ENCODE data around the gene DUSP1. TPM values are rescaled to one million over a fixed set of nuclear protein-coding genes. Genes with fewer than 3 reads are reported as not detected.

DUSP1 gene
- total and polyA plus RNA-seq, 9 of the 15 experiments (the other 6 are each of a cell fraction or from before 2014, with no cell fraction given) = 2.1 to 14.2 (median 8.5) TPM

DNA sequence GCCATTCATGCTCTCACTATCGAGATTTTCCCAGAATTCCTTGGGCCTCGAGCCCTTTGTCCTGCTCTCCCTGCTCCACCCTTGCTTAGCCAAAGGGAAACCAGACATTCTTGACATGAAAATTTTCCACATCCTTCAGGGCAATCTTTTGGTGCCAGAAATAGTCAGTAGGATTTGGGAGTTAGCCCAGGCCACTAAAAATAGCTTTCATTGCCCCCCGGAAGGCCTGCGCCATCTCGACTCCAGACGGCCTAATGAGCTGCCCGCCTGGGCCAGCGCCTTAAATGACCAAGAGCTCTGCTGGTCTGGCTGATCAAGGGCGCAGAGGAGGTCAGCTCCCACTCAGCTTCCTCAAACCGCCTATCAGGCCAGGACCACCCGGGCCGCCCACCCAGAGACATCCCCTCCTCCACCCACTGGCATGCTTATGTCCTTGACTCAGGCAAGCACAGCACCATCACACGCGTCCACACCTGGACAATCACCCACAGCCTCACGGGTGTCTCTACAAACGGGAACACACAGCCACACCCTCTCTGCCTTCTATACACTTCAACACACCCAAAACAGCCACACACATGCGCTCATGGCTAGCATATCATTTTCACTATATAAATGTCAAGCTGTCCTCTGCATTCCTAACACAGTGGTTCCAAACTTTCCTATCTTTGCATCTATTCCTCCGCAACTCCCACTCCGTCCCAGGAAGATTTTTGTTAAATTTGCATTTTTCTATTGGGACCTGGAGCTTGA, 20.9 kb downstream of the DUSP1 start:
- FAIRE-seq = no peak
- ATAC-seq = no peak
- POLR2A ChIA-PET = interaction anchor here (0.7 to 2.4 kb wide), 4 partner anchors 10 to 74 kb away, joined by 3 to 10 read pairs (median 4); partner anchors contain the start of gene DUSP1

GRCh38 chr5:172749076-172749475, 21.9 kb downstream of the DUSP1 start:
- H4K20me1 ChIP-seq (replicated peaks; ENCODE audit: control insufficient read depth, insufficient read depth, low read length) = no peaks in the 10 kb centered on the region
- no TSS peak for BruUV-seq (replicated peaks)
- no peaks in the 10 kb centered on the region for H3K36me3 ChIP-seq (ENCODE audit: control insufficient read depth, insufficient read depth, low read length)
- H3K9me3 ChIP-seq (replicated peaks; ENCODE audit: control insufficient read depth, insufficient read depth, low read depth, low read length) = peaks cover 5% of the 10 kb centered on the region
- ChIA-PET POLR2A (interaction anchor here (1.5 to 2.4 kb wide), 2 partner anchors 16 to 22 kb away, joined by 3 to 10 read pairs; partner anchors contain the start of gene DUSP1), CTCF (ENCODE audit: low intra/inter-chr PET ratio) (no interaction called here)
- in situ Hi-C loops (cut with MboI) = no loop called here
- TF ChIP-seq PHF8 (IDR thresholded peaks at IDR 0.05; ENCODE audit: borderline replicate concordance, low read length) = no peak
- no peak for TF ChIP-seq BDP1 (IDR thresholded peaks at IDR 0.05; ENCODE audit: insufficient read depth, insufficient read length)
- intact Hi-C loops (cut with micrococcal nuclease) = no loop called here
- no peak overlapping the region for H3K27ac ChIP-seq (ENCODE audit: extremely low read depth, low read depth, low read length)
- no peak overlapping the region for H3K9ac ChIP-seq (ENCODE audit: insufficient read depth in 1 of 2, low read depth in 2 of 2, low read length in 2 of 2)
- ATAC-seq (no peak), DNase-seq (ENCODE audit: extremely low read depth in 1 of 4, low spot score in 3 of 4) (no peak), FAIRE-seq (no peak)
- peaks cover 4 to 14% of the 10 kb centered on the region in 2 experiments; a peak in 4 of 5 replicates for H3K4me1 ChIP-seq (replicated peaks in 1 of 2; ENCODE audit: control insufficient read depth in 2 of 2, insufficient read depth in 2 of 2, low read length in 2 of 2)
- 25% methylated on average over 5 of the region's 7 CpGs for WGBS (ENCODE audit: insufficient coverage, low coverage, missing lambda C conversion rate)
- H3K4me2 ChIP-seq (ENCODE audit: insufficient read depth, low read length) = no peak overlapping the region
- H3K9me1 ChIP-seq (ENCODE audit: control insufficient read depth, insufficient read depth, low read length) = no peaks in the 10 kb centered on the region
- H3K4me3 ChIP-seq = no peak overlapping the region
- H3K79me2 ChIP-seq (ENCODE audit: control insufficient read depth, insufficient read depth, low read length) = no peaks in the 10 kb centered on the region
- no peak overlapping the region for H2AFZ ChIP-seq (ENCODE audit: low read depth, low read length)
- peaks cover 36 to 39% of the 10 kb centered on the region in 2 experiments for H3K27me3 ChIP-seq (ENCODE audit: control insufficient read depth in 2 of 2, insufficient read depth in 2 of 2, low read length in 2 of 2)

More for the DNA sequence above, 20.9 kb downstream of the DUSP1 start:
- Histone ChIP-seq H3K27me3 (ENCODE audit: control insufficient read depth in 2 of 2, insufficient read depth in 2 of 2, low read length in 2 of 2) (peaks cover 41% of the 10 kb centered on the region in 2 experiments), H3K9me1 (ENCODE audit: control insufficient read depth, insufficient read depth, low read length) (no peaks in the 10 kb centered on the region), H3K9ac (ENCODE audit: insufficient read depth in 1 of 2, low read depth in 2 of 2, low read length in 2 of 2) (0 out of 4 replicates have a peak overlapping the region, but pooled peaks of 1 of the 2 experiments have one; percentile 14), H3K36me3 (ENCODE audit: control insufficient read depth, insufficient read depth, low read length) (no peaks in the 10 kb centered on the region), H3K4me2 (ENCODE audit: insufficient read depth, low read length) (no peak overlapping the region), H3K9me3 (replicated peaks; ENCODE audit: control insufficient read depth, insufficient read depth, low read depth, low read length) (peaks cover 5% of the 10 kb centered on the region), H3K4me3 (no peak overlapping the region), H3K79me2 (ENCODE audit: control insufficient read depth, insufficient read depth, low read length) (no peaks in the 10 kb centered on the region), H2AFZ (ENCODE audit: low read depth, low read length) (no peak overlapping the region), H3K27ac (ENCODE audit: extremely low read depth, low read depth, low read length) (no peak overlapping the region), H4K20me1 (replicated peaks; ENCODE audit: control insufficient read depth, insufficient read depth, low read length) (no peaks in the 10 kb centered on the region), H3K4me1 (replicated peaks in 1 of 2; ENCODE audit: control insufficient read depth in 2 of 2, insufficient read depth in 2 of 2, low read length in 2 of 2) (peaks cover 0 to 10% of the 10 kb centered on the region in 2 experiments; a peak in 2 of 5 replicates)
- intact Hi-C loops (cut with micrococcal nuclease) = no loop called here
- CTCF ChIA-PET (ENCODE audit: low intra/inter-chr PET ratio) = interaction anchor here (0.6 kb wide), 1 partner anchor 563 kb away, joined by 3 read pairs; no protein-coding TSS in a partner anchor
- WGBS (ENCODE audit: insufficient coverage, low coverage, missing lambda C conversion rate) = 26% methylated on average over 19 of the region's 19 CpGs
- 0 out of 2 replicates have a peak, but pooled peaks have one; percentile 10 for TF ChIP-seq EGR1 (conservative IDR thresholded peaks at IDR 0.05)
- TF ChIP-seq SMARCC2 (IDR thresholded peaks at IDR 0.05; ENCODE audit: low read depth) = no peak
- peak; percentile 18; the same call in 1 of the 2 replicates for TF ChIP-seq ZBTB7A (IDR thresholded peaks at IDR 0.05; ENCODE audit: borderline replicate concordance, control insufficient read depth, low read depth, low read length)
- DNase-seq (ENCODE audit: extremely low read depth in 1 of 4, low spot score in 3 of 4) = no peak
- in situ Hi-C loops (cut with MboI) = no loop called here
- BruUV-seq (replicated peaks) = no TSS peak
